Measurements from ENCODE around the gene CFAP57. TPM values are rescaled to one million over a fixed set of nuclear protein-coding genes. Genes with fewer than 3 reads are reported as not detected.

The CFAP57 gene
- total and polyA plus RNA-seq, 9 of the 15 experiments (the other 6 are each of a cell fraction or from before 2014, with no cell fraction given), result 0.04 to 0.22 (median 0.07) TPM; not detected in 3

- peaks cover 28 to 62% of the 10 kb centered on the region in 2 experiments for H3K27me3 ChIP-seq (ENCODE audit: control insufficient read depth in 2 of 2, insufficient read depth in 2 of 2, low read length in 2 of 2)
- no peaks in the 10 kb centered on the region for H3K36me3 ChIP-seq (ENCODE audit: control insufficient read depth, insufficient read depth, low read length)
- H3K27ac ChIP-seq (ENCODE audit: extremely low read depth, low read depth, low read length), result no peak overlapping the region
- DNase-seq (ENCODE audit: extremely low read depth in 1 of 4, low spot score in 3 of 4), result no peak
- H3K9ac ChIP-seq (ENCODE audit: insufficient read depth in 1 of 2, low read depth in 2 of 2, low read length in 2 of 2), result no peak overlapping the region; a peak in 1 of 4 replicates
- no peak overlapping the region for H3K4me2 ChIP-seq (ENCODE audit: insufficient read depth, low read length)
- ChIA-PET POLR2A (interaction anchor here (0.6 to 1.0 kb wide), 3 partner anchors 33 to 278 kb away, joined by 3 read pairs; partner anchors contain the start of genes CFAP57 and EBNA1BP2), CTCF (ENCODE audit: low intra/inter-chr PET ratio) (no interaction called here)
- 2% methylated on average over 4 of the region's 4 CpGs for WGBS (ENCODE audit: insufficient coverage, low coverage, missing lambda C conversion rate)
- H3K79me2 ChIP-seq (ENCODE audit: control insufficient read depth, insufficient read depth, low read length), result no peaks in the 10 kb centered on the region
- no peaks in the 10 kb centered on the region for H3K9me1 ChIP-seq (ENCODE audit: control insufficient read depth, insufficient read depth, low read length)
- in situ Hi-C loops (cut with MboI) (no loop called here), intact Hi-C loops (cut with micrococcal nuclease) (no loop called here)
- H4K20me1 ChIP-seq (replicated peaks; ENCODE audit: control insufficient read depth, insufficient read depth, low read length), result no peaks in the 10 kb centered on the region
- peaks cover 0 to 3% of the 10 kb centered on the region in 2 experiments; a peak in 4 of 5 replicates for H3K4me1 ChIP-seq (replicated peaks in 1 of 2; ENCODE audit: control insufficient read depth in 2 of 2, insufficient read depth in 2 of 2, low read length in 2 of 2)
- H3K9me3 ChIP-seq (replicated peaks; ENCODE audit: control insufficient read depth, insufficient read depth, low read depth, low read length), result no peaks in the 10 kb centered on the region
- TF ChIP-seq NFXL1 (CRISPR knock-in tag; IDR thresholded peaks at IDR 0.05) (no peak), L3MBTL2 (IDR thresholded peaks at IDR 0.05) (no peak), ZNF224 (CRISPR knock-in tag; IDR thresholded peaks at IDR 0.05) (no peak), TAL1 (IDR thresholded peaks at IDR 0.05) (no peak), ILK (tag; IDR thresholded peaks at IDR 0.05; ENCODE audit: borderline replicate concordance, low read depth) (no peak), NUFIP1 (IDR thresholded peaks at IDR 0.05; ENCODE audit: partially characterized antibody) (no peak), BMI1 (IDR thresholded peaks at IDR 0.05; ENCODE audit: low read length) (no peak), U2AF2 (optimal IDR thresholded peaks at IDR 0.05; ENCODE audit: low read depth, low read length) (no peak), ZNF197 (CRISPR knock-in tag; IDR thresholded peaks at IDR 0.05; ENCODE audit: low read depth) (no peak), CREBBP (IDR thresholded peaks at IDR 0.05; ENCODE audit: low read depth, low read length) (no peak), TEAD2 (tag; IDR thresholded peaks at IDR 0.05) (no peak), MYC (IDR thresholded peaks at IDR 0.05; ENCODE audit: low read depth, low read length) (no peak), MYC (CRISPR knock-in tag; IDR thresholded peaks at IDR 0.05; ENCODE audit: borderline replicate concordance, low read depth) (no peak), HDAC1 (IDR thresholded peaks at IDR 0.05) (no peak)
- TF ChIP-seq, protein P1, sequence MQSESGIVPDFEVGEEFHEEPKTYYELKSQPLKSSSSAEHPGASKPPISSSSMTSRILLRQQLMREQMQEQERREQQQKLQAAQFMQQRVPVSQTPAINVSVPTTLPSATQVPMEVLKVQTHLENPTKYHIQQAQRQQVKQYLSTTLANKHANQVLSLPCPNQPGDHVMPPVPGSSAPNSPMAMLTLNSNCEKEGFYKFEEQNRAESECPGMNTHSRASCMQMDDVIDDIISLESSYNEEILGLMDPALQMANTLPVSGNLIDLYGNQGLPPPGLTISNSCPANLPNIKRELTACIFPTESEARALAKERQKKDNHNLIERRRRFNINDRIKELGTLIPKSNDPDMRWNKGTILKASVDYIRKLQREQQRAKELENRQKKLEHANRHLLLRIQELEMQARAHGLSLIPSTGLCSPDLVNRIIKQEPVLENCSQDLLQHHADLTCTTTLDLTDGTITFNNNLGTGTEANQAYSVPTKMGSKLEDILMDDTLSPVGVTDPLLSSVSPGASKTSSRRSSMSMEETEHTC (IDR thresholded peaks at IDR 0.05), result no peak
- no peak for FAIRE-seq
- H2AFZ ChIP-seq (ENCODE audit: low read depth, low read length), result no peak overlapping the region
- no peak for ATAC-seq
- BruUV-seq (replicated peaks), result no TSS peak
- no peak overlapping the region for H3K4me3 ChIP-seq
Measured at GRCh38 chr1:43205671-43206070, 33.5 kb downstream of the CFAP57 start.

Data from K562 (cell line).